HG03460 (cell line): ENCODE data around the gene ZEB2.

ENCODE experiments used
- ATAC-seq: cut with Tn5 transposase; IDR thresholded peaks from one replicate; pipeline ENCODE4 v1.9.1; 2021; ENCODE audit not compliant: unreplicated experiment

The ZEB2 gene

GRCh38 chr2:144472911-144473310 lies 47.0 kb downstream of the ZEB2 start:
- ATAC-seq: no peak

- ATAC-seq: no peak
Measured at GRCh38 chr2:144472046-144472412, 47.9 kb downstream of the ZEB2 start.

GRCh38 chr2:144471305-144472045 lies 48.4 kb downstream of the ZEB2 start:
- ATAC-seq: peak; percentile 82

- no peak for ATAC-seq
Measured at GRCh38 chr2:144470816-144471215, 49.1 kb downstream of the ZEB2 start.

- ATAC-seq: no peak
Measured at GRCh38 chr2:144470334-144470733, 49.6 kb downstream of the ZEB2 start.

- no peak for ATAC-seq
Measured at GRCh38 chr2:144469798-144470197, 50.1 kb downstream of the ZEB2 start.

- no peak for ATAC-seq
Measured at GRCh38 chr2:144468823-144469595, 50.9 kb downstream of the ZEB2 start.

GRCh38 chr2:144467502-144468137 lies 52.3 kb downstream of the ZEB2 start:
- no peak for ATAC-seq

GRCh38 chr2:144466637-144467036 lies 53.3 kb downstream of the ZEB2 start:
- ATAC-seq: no peak

GRCh38 chr2:144465749-144466148 lies 54.2 kb downstream of the ZEB2 start:
- ATAC-seq: no peak

GRCh38 chr2:144464730-144465129 lies 55.2 kb downstream of the ZEB2 start:
- no peak for ATAC-seq

GRCh38 chr2:144463266-144463665 lies 56.7 kb downstream of the ZEB2 start:
- no peak for ATAC-seq

- no peak for ATAC-seq
Measured at GRCh38 chr2:144462266-144462665, 57.7 kb downstream of the ZEB2 start.

- no peak for ATAC-seq
Measured at GRCh38 chr2:144461308-144461766, 58.6 kb downstream of the ZEB2 start.

- ATAC-seq: no peak
Measured at GRCh38 chr2:144460727-144461307, 59.1 kb downstream of the ZEB2 start.

- no peak for ATAC-seq
Measured at GRCh38 chr2:144459937-144460336, 60.0 kb downstream of the ZEB2 start.

GRCh38 chr2:144459286-144459685 lies 60.6 kb downstream of the ZEB2 start:
- ATAC-seq: no peak

- ATAC-seq: no peak
Measured at GRCh38 chr2:144458541-144458940, 61.4 kb downstream of the ZEB2 start.

- no peak for ATAC-seq
Measured at GRCh38 chr2:144456680-144457079, 63.2 kb downstream of the ZEB2 start.

- ATAC-seq: no peak
Measured at GRCh38 chr2:144455987-144456386, 63.9 kb downstream of the ZEB2 start.

- no peak for ATAC-seq
Measured at GRCh38 chr2:144454466-144455287, 65.2 kb downstream of the ZEB2 start.
